ENCODE results near the gene SGCD.

DNA sequence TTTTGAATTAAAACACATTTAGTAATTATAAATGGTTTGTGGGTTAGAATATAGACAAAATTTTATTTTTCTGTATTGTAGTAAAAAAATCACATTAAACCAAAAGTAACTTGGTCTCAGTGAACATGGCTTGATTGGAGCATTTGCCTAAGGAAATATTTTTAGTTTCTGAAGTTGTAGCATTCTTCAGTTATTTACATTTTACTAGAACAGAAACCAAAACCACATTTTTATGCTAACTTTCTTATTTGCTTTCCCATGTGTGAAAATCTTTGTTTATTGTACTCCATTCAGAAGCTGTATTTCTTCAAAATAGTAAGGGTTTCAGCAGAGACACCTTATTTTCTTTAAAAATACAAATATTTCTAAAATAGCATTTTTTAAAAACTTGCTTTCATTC is 129.9 kb downstream of the SGCD start:
- TF ChIP-seq, protein P1, sequence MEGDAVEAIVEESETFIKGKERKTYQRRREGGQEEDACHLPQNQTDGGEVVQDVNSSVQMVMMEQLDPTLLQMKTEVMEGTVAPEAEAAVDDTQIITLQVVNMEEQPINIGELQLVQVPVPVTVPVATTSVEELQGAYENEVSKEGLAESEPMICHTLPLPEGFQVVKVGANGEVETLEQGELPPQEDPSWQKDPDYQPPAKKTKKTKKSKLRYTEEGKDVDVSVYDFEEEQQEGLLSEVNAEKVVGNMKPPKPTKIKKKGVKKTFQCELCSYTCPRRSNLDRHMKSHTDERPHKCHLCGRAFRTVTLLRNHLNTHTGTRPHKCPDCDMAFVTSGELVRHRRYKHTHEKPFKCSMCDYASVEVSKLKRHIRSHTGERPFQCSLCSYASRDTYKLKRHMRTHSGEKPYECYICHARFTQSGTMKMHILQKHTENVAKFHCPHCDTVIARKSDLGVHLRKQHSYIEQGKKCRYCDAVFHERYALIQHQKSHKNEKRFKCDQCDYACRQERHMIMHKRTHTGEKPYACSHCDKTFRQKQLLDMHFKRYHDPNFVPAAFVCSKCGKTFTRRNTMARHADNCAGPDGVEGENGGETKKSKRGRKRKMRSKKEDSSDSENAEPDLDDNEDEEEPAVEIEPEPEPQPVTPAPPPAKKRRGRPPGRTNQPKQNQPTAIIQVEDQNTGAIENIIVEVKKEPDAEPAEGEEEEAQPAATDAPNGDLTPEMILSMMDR (IDR thresholded peaks at IDR 0.05): no peak
- TF ChIP-seq POLR2A (IDR thresholded peaks at IDR 0.05): no peak
